ENCODE results near the gene CREB3L1.

The CREB3L1 gene

GRCh38 chr11:46275964-46276641 lies 1.4 kb upstream of the CREB3L1 start:
- no peak for DNase-seq

- no peak for DNase-seq
Observed at GRCh38 chr11:46277313-46277621, 195 bp upstream of the CREB3L1 start.

GRCh38 chr11:46278387-46279125 lies 1.1 kb downstream of the CREB3L1 start:
- DNase-seq, result peak; percentile 29

GRCh38 chr11:46279126-46280099 lies 2.0 kb downstream of the CREB3L1 start:
- no peak for DNase-seq

GRCh38 chr11:46280706-46281105 lies 3.2 kb downstream of the CREB3L1 start:
- DNase-seq, result no peak

GRCh38 chr11:46281371-46281831 lies 3.9 kb downstream of the CREB3L1 start:
- no peak for DNase-seq

GRCh38 chr11:46285173-46285572 lies 7.7 kb downstream of the CREB3L1 start:
- no peak for DNase-seq

GRCh38 chr11:46285594-46286033 lies 8.2 kb downstream of the CREB3L1 start:
- DNase-seq, result no peak

- DNase-seq, result no peak
Observed at GRCh38 chr11:46286789-46287188, 9.3 kb downstream of the CREB3L1 start.

- no peak for DNase-seq
Observed at GRCh38 chr11:46288451-46288850, 11.0 kb downstream of the CREB3L1 start.

- DNase-seq, result no peak
Observed at GRCh38 chr11:46290011-46290410, 12.5 kb downstream of the CREB3L1 start.

GRCh38 chr11:46290598-46291309 lies 13.3 kb downstream of the CREB3L1 start:
- DNase-seq, result no peak

GRCh38 chr11:46291441-46292150 lies 14.1 kb downstream of the CREB3L1 start:
- DNase-seq, result no peak

GRCh38 chr11:46293066-46293465 lies 15.6 kb downstream of the CREB3L1 start:
- no peak for DNase-seq

- no peak for DNase-seq
Observed at GRCh38 chr11:46293641-46294103, 16.2 kb downstream of the CREB3L1 start.

- no peak for DNase-seq
Observed at GRCh38 chr11:46294365-46295309, 17.2 kb downstream of the CREB3L1 start.

GRCh38 chr11:46295312-46296058 lies 18.0 kb downstream of the CREB3L1 start:
- peak; percentile 73 for DNase-seq

GRCh38 chr11:46296059-46296527 lies 18.6 kb downstream of the CREB3L1 start:
- DNase-seq, result no peak

Data from activated CD8-positive, alpha-beta memory T cell treated with anti-CD3 and anti-CD28 coated beads, Interleukin-2, amount 50 U/mL, for 4 hours (primary cell).